SK-N-MC (cell line): Measurements from ENCODE around the gene TEX14.
"Not testable (repeated sequence)": the region's sequence is repeated elsewhere in the genome, so short reads cannot be mapped to it uniquely, and the experiment has no call there.

Experiments used
- EZH2 ChIP-seq: fragments of 200-600 bp; sonication (generic); IDR thresholded peaks from one replicate; pipeline ENCODE4 v1.6.1; 2017; ENCODE audit warnings: antibody characterized with exemption
- FOXP2 ChIP-seq: optimal IDR thresholded peaks from 2 replicates; pipeline ENCODE3; 2011; ENCODE audit warnings: mild to moderate bottlenecking, moderate library complexity; ENCODE audit not compliant: insufficient read depth; ENCODE audit errors: extremely low read length, control extremely low read depth
- POLR2AphosphoS5 ChIP-seq: IDR thresholded peaks from 2 replicates; pipeline ENCODE4 v1.6.1; 2012; ENCODE audit warnings: mild to moderate bottlenecking, low read depth, low read length, borderline replicate concordance

- not testable (repeated sequence) for TF ChIP-seq POLR2AphosphoS5, EZH2, FOXP2
Observed at GRCh38 chr17:58678287-58678686, 13.6 kb downstream of the TEX14 start.
